CD4-positive, alpha-beta T cell treated with Interleukin-10 for 1 hour (primary cell): ENCODE data around the gene CAMKMT.

Source experiments
- DNase-seq: peaks from one replicate; pipeline ENCODE4 v3.0.0-alpha.2; 2020

CAMKMT gene

DNA sequence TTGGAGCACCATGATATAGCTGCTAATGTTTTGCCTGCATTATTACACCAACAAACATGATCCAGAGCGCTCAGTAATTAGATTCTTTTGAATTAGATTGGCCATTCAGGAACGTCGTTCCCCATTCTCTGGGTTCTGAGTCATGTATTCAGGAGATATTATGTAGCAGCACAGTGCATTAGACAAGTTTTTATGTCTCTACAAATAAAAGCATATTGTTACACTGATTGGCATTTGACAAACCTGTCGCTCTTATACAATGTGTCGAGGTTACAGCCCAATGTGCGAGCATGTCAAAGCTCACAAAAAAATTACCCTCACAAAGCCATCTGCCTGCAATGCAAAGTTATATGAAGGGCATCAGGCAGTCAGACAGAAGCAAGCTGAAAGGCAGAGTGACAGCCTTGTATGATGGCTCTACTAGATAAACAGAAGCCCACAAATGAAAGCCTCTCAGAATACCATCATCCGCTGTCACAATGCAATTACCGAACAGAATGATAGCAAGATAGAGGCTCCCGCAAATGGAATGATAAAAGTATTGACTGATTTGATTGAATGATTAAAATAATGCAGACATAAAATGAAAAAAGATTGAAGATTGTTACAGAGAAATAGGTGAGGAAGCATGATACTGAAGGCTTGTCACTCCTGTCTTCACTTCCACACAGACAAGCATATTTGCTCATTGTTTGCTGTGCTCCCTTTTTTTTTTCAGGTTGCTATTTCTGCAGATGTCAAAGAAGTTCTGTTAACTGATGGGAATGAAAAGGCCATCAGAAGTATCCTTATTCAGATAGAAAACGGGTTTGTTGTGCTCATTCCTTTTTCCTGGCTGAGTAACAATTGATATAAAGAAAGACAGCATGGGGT is 345.2 kb downstream of the CAMKMT start:
- DNase-seq, result no peak

DNA sequence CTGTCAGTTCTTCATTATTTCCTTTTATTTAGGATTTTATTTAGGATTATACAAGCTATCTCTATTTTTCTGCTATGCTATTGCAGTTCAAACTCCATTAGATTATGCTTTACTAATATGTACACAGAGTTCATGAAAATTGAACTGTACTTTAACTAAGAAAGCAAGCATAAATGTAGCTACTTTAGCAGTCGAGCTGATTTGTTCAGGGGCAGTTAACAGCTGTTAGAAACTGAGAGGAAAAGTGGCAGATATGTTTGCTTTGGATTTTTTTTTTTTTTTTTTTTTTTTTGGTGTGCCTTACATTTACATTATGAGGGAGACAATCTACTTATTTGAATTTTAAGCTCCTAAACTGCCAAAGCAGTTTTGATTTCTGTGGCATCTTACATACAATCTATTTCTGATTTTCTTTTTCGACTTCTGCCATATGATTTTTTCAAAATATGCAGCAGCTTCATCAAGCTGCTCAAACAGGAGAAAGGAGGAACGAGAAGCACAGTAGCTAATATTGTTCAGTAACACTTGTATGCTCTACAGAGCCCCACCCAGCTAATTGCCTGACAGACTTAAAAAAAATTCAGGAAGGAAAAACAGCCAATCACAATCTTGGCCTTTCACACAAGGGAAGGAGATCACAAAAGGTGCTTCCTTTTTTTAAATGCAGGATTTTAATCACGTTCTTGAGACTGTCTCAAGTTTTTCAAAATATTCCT is 346.4 kb downstream of the CAMKMT start:
- peak; percentile 17 for DNase-seq

DNA sequence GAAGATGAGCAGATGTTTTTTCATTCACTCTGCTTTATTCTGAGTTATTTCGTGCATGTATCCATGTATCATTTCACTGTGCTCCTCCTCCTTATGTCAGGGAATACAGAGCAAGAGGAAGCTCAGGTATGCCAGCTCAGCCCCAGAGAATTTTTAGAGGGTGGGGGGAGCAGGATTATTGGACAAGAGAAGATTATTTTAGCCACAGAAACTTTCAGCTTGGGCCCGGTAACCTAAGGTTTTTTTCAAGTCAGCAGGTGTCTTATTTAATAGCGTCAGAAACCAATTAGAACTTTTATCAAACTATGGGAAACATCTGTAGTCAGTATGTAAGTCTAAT is 346.9 kb downstream of the CAMKMT start:
- DNase-seq, result no peak

DNA sequence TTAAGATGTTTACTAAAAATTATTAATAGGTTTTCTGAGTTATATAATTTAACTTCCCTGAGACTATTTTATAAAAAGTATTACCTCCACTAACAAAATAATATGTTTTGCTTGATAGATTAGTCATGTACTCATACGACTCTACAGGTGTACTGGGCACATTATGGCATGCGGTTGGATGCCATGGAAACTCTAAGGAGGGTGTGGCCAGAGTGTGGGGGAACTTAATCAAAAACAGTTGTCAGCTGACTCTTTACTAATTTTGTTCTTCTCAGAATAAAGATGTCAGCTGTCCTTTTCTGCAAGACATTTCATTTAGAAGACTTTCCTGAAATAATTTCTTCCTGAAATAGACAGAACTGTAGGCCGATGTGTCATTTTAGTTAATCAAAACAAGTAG is 351.4 kb downstream of the CAMKMT start:
- no peak for DNase-seq

DNA sequence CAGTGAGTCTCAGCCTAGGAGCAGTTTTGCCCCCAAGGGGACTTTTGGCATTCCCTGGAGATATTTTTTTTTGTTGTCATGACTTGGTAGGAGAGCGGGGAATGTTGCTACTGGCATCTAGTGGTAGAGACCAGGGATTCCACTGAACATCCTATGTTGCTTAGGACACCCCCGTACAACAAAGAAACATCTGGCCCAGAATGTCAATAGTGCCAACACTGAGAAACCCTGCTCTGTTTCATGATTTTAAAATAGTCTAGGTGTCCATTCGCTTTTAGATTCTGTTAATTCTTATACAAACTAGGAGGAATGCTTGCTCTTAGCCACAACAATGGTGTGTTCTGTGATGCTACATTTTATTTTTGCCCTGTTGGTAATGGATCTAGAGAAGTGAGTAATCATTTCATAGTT is 353.9 kb downstream of the CAMKMT start:
- DNase-seq, result no peak

DNA sequence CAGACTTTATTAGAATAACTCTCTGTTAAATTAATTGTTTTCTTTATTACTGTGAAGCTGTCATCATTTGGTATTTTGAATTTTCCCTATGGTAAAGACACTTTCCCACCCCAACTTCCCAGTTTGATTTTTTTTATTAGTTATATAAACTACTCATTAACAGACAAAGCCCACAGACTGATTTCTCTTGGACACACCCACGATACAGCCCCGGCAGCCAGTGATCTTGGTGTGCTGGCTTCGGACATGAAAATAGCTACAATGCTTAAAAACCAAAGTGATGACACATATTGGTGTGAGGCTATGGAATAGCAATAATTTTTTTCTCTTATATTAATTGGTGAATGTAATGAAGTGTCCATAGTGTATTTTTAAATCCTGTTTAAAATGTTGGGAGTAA is 354.4 kb downstream of the CAMKMT start:
- DNase-seq, result no peak

DNA sequence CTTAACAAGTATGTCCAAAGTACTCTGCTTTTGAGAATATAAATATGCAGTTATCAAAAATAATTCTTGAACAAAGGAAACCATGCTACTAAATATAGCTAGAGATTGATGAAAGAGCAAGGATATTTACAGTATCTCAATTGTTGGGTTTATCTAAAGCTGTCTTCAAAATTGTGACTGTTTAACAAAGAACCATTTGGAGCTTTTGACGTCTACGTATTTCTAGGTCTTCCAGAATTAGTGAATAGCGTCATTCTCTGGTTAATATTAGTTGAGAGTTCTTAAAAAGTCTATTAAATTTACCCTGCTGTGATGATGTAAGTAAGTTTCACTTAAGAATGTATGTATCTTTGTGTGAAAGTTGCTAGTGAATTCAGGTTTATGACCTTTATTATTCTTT is 356.7 kb downstream of the CAMKMT start:
- DNase-seq, result no peak

DNA sequence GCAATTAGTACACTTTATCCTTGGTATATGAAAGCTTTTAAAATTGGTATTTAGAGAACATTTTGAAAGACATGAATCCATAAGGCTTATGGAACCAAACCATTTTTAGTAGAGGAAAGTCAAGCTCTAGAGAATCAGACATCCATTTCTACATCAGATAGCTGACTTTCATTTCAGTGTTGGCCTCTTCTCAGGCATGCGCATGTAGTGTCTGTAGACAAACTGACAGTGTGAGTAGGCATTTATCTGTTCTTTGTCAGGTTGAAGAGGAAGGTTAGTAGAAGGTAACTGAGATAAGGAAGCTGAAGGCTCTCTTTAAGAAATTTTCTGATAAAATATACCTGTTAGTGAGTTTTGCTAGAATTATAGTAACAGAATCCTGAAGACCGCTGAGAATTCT is 357.8 kb downstream of the CAMKMT start:
- no peak for DNase-seq

DNA sequence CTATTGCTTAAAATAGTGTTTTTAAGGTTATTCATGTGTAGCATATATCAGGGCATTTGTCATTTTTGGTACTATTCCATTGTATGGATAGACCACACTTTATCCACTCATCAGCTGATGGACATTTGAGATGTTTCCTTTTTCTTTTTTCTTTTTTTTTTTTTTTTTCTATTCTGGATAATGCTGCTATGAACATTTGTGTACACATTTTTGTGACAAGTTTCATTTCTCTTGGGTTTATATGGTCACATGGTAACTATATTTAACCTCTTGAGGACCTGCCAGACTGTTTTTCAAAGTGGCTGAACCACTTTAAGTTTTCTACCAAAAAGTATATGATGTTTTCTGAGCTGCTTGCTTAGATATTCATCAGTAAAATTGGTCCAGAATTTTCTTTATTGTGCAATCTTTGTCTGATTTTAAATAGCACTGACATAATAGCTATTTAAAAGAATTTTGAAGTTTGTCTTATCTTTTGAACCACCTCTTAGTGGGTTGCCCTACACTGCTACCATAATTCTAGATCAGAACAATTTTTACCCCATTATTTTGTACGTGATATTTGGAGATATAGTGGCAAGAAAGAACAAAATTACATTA is 360.4 kb downstream of the CAMKMT start:
- no peak for DNase-seq

DNA sequence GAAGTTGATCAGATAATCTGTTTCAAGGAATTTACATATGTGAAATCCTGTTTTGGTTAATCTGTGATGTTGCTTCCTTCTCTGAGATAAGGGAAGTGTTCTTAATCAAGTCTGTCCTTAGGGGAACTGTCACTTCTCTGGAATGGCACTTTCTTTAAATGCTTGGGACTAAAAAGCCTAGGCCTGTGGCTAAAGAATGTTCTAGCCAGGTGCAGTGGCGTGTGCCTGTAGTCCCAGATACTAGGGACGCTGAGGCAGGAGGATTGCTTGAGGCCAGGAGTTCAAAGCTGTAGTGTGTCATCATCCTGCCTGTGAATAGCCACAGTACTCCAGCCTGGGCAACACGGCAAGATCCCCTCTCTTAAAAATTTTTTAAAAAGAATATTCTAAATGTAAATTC is 362.2 kb downstream of the CAMKMT start:
- DNase-seq, result no peak

DNA sequence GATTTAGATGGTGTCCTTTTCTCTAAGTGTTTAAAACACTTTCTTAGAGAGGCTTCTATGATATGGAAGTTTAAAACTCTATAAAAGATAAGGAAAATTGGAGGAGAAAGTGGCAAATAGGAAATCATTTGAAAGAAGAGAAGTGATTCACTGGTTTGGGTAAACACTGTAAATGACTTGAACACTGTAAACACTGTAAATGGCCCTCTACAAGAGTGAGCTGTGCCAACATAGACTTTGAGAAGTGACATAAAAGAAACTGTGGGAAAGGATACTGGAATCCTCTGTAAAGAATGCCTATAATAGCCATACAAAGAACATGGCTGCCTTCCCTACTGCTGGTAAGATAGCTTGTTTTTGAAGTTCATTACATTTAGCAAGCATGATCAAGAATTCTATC is 368.8 kb downstream of the CAMKMT start:
- no peak for DNase-seq

DNA sequence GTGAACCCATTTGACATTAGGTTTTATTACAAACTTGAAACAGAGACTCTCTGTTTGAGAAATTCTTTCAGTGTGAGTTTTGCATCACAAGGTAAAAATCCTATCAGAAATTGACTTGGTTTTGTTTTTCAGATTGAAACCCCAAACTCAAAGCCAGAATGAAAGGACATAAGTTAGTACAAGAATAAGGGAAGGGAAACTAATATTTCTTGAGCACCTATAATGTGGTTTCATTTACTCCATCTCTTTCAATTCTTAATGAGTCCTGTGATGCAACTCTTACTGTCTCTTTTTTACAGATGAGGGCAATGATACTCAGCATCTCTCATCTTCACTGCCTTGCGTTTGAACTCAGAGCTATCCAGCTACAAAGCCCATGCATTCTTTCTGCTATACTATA is 369.8 kb downstream of the CAMKMT start:
- no peak for DNase-seq

DNA sequence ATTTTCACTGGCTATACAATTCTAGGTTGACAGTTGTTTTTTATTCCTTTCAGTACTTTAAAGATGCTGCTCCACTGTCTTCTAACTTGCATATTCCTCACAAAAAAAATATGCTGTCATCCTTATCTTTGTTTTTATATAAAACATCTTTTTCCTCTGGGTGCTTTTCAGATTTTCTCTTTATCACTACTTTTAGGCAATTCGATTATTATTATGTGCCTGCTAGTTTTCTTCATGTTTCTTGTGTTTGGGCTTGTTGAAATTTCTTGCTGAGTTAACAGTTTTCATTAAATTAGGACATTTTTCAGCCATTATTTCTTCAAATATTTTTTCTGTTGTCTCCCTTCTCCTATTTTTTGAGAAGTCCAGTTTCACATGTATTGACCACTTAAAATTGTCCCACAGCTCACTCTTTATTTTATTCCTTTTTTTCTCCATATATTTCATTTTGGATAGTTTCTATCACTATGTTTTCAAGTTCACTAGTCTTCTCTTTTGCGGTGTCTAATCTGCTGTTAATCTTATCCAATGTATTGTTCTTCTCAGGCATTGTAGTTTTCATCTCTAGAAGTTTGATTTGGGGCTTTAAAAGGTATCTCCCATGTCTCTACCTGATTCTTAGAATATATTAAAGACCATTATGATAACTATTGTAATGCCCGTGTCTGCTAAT is 374.7 kb downstream of the CAMKMT start:
- no peak for DNase-seq

DNA sequence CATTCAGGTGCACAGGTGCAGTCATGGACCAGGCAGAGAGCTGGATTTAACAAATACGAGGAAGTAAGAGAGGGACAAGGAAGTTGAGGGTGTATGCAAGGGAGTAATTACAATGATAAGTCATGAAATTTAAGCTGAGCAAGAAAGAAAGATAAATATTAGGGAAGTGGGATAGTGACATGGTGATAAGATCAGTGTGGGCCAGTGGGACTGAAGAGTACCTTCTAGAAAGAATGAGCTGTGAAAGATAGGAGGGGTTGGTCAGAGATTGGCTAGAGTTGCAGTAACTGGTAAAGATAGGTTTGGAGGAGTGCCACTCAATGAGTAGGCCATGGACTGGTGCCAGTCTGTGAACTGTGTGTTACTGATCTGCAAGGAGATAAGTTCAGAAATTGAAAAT is 378.9 kb downstream of the CAMKMT start:
- DNase-seq, result no peak

DNA sequence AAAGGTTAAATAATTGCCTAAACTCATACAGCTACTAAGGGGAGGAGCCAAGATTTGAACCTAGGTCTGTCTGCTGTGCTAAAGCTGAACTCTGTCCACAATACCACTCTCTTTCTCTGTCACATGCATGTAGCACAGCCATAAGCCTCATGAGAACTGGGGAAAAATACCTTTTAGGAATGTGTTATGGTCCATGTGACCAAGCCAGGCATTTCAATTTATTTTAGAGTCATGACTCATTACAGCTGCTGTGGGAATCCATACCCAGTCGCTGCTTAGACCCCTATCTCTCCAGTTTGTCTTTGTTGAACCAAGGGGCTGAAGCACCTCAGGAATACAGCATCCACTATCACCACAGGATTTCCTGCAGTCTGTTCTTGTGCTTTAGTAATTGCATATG is 379.8 kb downstream of the CAMKMT start:
- DNase-seq, result no peak

DNA sequence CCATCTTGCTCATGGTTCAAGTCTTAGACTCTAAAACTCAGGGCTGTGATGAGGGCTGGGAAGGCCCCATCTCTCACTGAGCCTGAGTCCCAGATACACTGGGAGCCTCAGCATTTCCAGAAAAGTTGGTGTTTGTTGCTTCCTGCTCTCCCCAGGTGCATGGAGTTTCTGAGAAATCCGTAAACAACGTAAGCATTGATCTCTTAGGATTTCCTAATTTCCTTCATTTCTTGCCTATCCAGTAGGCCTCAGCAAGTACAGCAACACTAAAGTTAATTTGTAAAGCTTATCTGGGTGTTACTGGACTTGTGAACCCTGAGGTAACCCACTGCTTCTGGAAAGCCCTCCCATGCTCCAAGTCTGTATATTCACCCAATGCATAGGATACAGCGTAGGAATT is 380.3 kb downstream of the CAMKMT start:
- no peak for DNase-seq

DNA sequence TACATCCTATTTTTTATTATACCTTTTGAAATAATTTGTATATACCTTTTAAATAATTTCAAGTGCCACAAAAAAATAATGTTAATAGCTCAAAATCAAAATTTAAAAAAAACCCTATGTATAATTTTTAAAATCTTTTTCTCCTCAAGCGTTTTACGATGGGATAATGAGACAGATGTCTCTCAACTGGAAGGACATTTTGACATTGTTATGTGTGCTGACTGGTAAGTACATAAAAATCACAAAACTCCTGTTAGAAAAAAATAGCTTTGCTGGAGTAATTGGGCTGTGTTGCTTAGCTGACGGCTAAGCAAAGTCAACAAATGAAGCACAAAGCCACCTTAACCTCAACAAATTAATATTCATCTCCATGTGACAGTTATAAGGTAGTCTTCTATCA is 381.7 kb downstream of the CAMKMT start:
- no peak for DNase-seq

DNA sequence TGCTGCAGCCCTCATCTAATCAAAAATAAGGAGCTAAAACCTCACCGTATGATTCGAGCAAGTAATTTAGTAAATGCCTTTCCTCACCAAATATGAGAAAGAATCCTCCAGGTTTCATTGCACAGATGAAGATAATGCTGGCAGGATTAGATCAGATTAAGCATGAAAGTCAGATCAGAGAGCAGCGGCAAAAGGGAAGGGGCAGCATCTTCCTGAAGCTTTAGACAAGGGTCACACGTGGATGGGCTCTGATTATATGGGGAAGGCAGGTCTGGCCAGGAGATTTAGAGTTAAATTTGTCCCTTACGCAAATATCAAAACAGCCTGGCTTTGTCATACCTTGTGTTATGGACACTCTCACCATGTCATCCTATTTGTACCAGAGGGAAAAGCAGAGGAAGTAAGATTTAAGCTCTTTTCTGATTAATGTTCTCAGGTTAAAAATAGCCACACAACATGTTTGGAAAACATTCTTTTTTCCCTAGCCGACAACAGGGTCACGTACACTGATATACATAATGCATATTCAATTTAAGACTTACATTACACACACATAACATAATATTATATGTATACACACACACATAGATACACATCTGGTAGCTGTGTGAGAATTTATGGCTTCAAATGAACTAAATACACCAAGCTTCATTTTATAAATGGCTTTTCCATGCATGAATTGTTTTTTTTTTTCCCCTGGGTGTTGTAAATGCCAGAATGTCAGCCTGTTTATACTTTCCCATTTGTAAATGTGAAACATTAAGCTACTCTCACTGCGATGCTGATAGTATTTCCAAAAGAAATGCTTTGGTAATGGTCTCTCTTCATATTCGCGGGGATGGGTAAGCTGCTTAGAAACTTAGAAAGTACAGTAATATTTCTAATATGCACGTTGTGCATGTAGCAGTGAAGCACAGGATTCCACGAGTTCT is 383.5 kb downstream of the CAMKMT start:
- no peak for DNase-seq

DNA sequence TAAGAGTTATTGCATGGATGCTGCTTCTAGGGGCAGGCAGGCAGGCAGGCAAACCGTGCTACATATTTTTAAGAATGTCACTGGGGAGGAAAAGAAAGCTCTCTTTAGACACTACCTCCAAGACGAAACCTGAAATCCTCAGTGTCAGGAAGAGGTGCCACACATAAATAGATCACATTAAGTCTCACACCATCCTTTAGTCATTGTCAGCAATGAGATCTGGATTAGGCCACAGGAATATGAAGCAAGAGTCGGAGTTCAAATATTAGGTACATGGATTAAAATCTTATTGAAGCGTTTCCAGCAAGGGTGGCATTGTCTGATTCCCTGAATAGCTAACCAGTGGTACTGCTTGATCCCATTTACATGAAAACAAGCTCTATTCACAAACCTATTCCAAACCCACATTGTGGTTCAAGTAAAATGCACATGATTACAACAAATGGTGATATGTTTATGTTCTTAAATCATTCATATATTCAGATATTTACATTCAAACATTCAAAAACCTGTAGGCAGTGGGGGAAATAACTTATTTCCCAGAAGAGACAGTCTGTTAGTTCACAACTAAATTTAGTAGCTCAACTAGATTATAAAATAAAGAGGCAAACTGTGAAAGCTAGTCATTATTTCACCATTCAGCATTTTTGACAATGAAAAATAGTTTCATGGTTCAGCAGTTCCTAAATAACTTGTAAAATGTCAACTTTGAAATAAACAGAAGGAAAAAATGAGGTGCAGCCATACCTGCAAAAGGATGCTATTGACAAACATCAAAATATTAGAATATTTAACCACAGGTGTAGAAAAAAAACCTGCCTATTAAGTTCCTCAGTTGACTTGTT is 384.4 kb downstream of the CAMKMT start:
- no peak for DNase-seq

DNA sequence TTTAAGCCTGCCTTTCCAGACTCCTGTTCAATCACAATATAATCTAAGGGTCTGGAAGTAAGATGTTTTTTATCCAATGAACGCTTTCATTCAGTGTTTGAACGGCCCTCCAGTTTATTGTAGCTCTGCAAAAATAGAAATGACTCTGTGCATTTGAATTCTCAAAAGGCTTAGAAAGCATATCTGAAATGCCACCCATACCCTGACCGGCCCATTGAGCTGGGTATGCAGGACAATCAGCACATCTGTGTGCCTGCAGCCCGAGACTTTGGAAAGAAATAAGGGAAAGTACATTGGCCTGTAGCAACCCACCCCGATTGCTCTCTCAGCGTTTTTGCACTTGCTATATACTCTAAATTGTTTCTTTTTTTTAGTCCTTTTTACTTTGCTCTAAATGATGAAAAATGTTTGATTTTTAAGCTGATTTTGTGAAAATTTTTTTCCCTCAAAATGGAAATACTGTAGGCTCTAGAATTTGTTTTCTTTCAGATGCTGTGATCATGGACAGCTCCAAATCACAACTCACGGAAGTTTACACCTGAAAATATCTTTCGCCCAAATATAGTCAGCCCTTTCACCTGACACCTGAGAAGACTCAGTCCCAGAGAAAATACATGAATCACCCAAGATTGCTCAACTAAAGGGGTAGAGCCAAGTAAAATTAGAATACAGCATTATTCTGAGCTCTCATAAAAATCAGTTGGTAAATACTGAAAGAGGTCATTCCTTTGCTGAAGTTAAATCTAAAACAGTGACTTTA is 385.3 kb downstream of the CAMKMT start:
- DNase-seq, result no peak

DNA sequence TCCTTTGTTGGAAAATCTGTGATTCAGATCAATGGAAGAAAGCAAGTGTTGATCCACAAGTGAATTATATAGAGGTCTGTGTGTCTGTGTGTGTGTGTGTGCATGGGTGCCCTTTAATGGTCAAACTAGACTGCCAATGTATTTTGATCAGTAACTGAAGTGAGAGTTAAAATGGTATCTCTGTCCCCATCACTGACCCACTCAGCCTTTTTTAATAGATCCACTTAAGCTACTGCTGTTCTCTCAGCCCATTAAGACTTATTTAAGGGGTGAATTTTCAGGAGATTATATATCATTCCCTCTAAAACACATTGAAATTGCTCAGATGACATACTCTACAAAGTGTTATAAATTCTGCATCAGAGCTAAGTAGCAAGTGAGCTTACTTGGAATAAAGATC is 386.0 kb downstream of the CAMKMT start:
- no peak for DNase-seq
